Keratinocyte (primary cell): ENCODE measurements around the gene C1RL. TPM values are rescaled to one million over a fixed set of nuclear protein-coding genes. Genes with fewer than 3 reads are reported as not detected.

ENCODE experiments used
- DNase-seq: peaks from one replicate; pipeline ENCODE4 v3.0.0-alpha.2; 2011; ENCODE audit warnings: low read depth, missing footprints, low spot score
- FAIRE-seq: peaks from 2 replicates; lab custom pipeline; 2011; peaks lifted over from hg19 to GRCh38; lab: Jason Lieb, UNC
- H2AFZ ChIP-seq: 2 replicates; pipeline ENCODE4 v1.6.0; 2012; ENCODE audit warnings: low read length, control low read depth, inconsistent platforms; ENCODE audit not compliant: control insufficient read depth
- H3K27ac ChIP-seq: 2 replicates; pipeline ENCODE4 v1.5.1; 2011; ENCODE audit warnings: low read length; ENCODE audit not compliant: control insufficient read depth, insufficient read depth
- H3K27me3 ChIP-seq: 3 replicates; pipeline ENCODE4 v1.6.0; 2011; ENCODE audit warnings: low read length; ENCODE audit not compliant: control insufficient read depth, insufficient read depth; ENCODE audit errors: extremely low read depth
- H3K36me3 ChIP-seq, 2 experiments: 2 replicates in 1 of 2; 3 replicates in 1 of 2; pipeline ENCODE4 v1.5.1; 2011; ENCODE audit warnings: low read length in 2 of 2, mild to moderate bottlenecking in 1 of 2; ENCODE audit not compliant: control insufficient read depth in 2 of 2, insufficient read depth in 2 of 2; ENCODE audit errors: extremely low read depth in 1 of 2
- H3K4me1 ChIP-seq: 3 replicates; pipeline ENCODE4 v1.5.1; 2011; ENCODE audit warnings: low read length; ENCODE audit not compliant: control insufficient read depth, insufficient read depth; ENCODE audit errors: extremely low read depth
- H3K4me2 ChIP-seq: 3 replicates; pipeline ENCODE4 v1.6.0; 2011; ENCODE audit warnings: low read depth, low read length; ENCODE audit not compliant: control insufficient read depth, insufficient read depth; ENCODE audit errors: extremely low read depth
- H3K4me3 ChIP-seq, 3 experiments: fragments of 200-600 bp in 1 of 3; sonication (generic) in 1 of 3; 2 replicates in 2 of 3; 3 replicates in 1 of 3; pipeline ENCODE4 v1.5.1; 2011 to 2016; ENCODE audit warnings: low read length in 3 of 3, mild to moderate bottlenecking in 3 of 3, control low read depth in 2 of 3, inconsistent platforms in 1 of 3, low read depth in 1 of 3, mixed read lengths in 1 of 3, mixed run types in 1 of 3, moderate library complexity in 1 of 3; ENCODE audit not compliant: control insufficient read depth in 2 of 3, insufficient read depth in 2 of 3; ENCODE audit errors: extremely low read depth in 1 of 3
- H3K79me2 ChIP-seq: 2 replicates; pipeline ENCODE4 v1.6.0; 2012; ENCODE audit warnings: low read length; ENCODE audit not compliant: control insufficient read depth, insufficient read depth
- H3K9ac ChIP-seq: 3 replicates; pipeline ENCODE4 v1.6.0; 2011; ENCODE audit warnings: low read length; ENCODE audit not compliant: control insufficient read depth, insufficient read depth; ENCODE audit errors: extremely low read depth
- H3K9me1 ChIP-seq: 3 replicates; pipeline ENCODE4 v1.6.0; 2011; ENCODE audit warnings: low read length; ENCODE audit not compliant: control insufficient read depth, insufficient read depth; ENCODE audit errors: extremely low read depth
- H3K9me3 ChIP-seq: 2 replicates; pipeline ENCODE4 v1.5.1; 2012; ENCODE audit warnings: low read depth, low read length; ENCODE audit not compliant: control insufficient read depth
- H4K20me1 ChIP-seq: 3 replicates; pipeline ENCODE4 v1.6.0; 2011; ENCODE audit warnings: low read length; ENCODE audit not compliant: control insufficient read depth, insufficient read depth; ENCODE audit errors: extremely low read depth
- CTCF ChIP-seq, 3 experiments: IDR thresholded peaks in 1 of 3; conservative IDR thresholded peaks in 1 of 3; optimal IDR thresholded peaks in 1 of 3; 2 replicates in 2 of 3; 3 replicates in 1 of 3; pipeline versions ENCODE3 to v1.5.1; 2011; ENCODE audit warnings: low read length in 3 of 3, mild to moderate bottlenecking in 3 of 3, moderate library complexity in 2 of 3, control low read depth in 1 of 3, inconsistent platforms in 1 of 3; ENCODE audit not compliant: insufficient read depth in 2 of 3; ENCODE audit errors: extremely low read depth in 1 of 3
- EZH2 ChIP-seq: IDR thresholded peaks from one replicate; pipeline ENCODE4 v1.6.1; 2012; ENCODE audit warnings: inconsistent platforms, mild to moderate bottlenecking, low read length, moderate library complexity
- dilution Hi-C: fragments of 300-500 bp; cut with MboI; formaldehyde crosslinking; loops from one replicate; pipeline ENCODE4 v1.7.0; 2020; ENCODE audit warnings: low sequenced_read_pairs; ENCODE audit not compliant: extremely low pct_ligation_motif_present
- polyA plus RNA-seq, 5 experiments: library from polyadenylated mRNA; depleted of rRNA in 3 of 5; stranded (reverse) in 3 of 5; stranded (forward) in 1 of 5; unstranded in 1 of 5; fragments of >200 nt; gene quantifications; 1 replicate in 1 of 5; 2 replicates in 3 of 5; 3 replicates in 1 of 5; pipeline versions ENCODE4 v1.2.1 to v1.2.3, GENCODE V29; 2011 to 2012; ENCODE audit warnings: missing spikeins in 2 of 5, low read depth in 1 of 5, low replicate concordance in 1 of 5
- small RNA-seq, 3 experiments: library from RNA; depleted of rRNA; stranded (forward); fragments of <200 nt; gene quantifications; one replicate each; pipeline ENCODE3, GENCODE V24; 2012; ENCODE audit warnings: low read depth in 3 of 3, low replicate concordance in 1 of 3; ENCODE audit not compliant: insufficient read length in 3 of 3

Gene C1RL
- polyA plus RNA-seq, 1 donor (not counting 4 experiments of a cell fraction or from before 2014, with no cell fraction given): 9.3 TPM

DNA sequence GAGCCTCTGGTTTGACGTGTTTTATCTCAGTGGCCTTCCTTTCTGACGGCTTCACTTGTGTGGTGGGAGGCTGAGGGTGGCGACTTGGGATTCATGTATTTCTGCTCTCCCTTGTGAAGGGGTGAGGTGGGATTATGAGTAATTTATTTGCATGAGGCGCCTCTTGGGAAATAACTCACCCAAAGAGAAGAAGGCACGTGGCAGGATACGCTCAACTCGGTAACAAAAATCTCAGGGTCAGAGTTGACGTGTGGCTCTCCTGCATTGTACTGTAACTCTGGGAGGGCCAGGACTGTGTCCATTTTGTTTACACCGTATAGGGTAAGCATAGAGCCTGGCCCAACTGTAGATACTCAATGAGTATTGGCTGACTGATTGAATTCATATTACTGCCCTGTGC is 63.1 kb downstream of the C1RL start:
- Histone ChIP-seq H3K27ac (no peak overlapping the region), H3K9me1 (no peaks in the 10 kb centered on the region), H3K9ac (no peak overlapping the region), H3K9me3 (no peaks in the 10 kb centered on the region), H3K4me2 (no peak overlapping the region), H3K36me3 (no peaks in the 10 kb centered on the region), H4K20me1 (no peaks in the 10 kb centered on the region), H3K4me3 (no peak overlapping the region), H3K79me2 (no peaks in the 10 kb centered on the region), H2AFZ (no peak overlapping the region), H3K4me1 (no peaks in the 10 kb centered on the region), H3K27me3 (no peaks in the 10 kb centered on the region)
- FAIRE-seq: no peak
- dilution Hi-C loops: no loop called here
- no peak for TF ChIP-seq CTCF (optimal IDR thresholded peaks at IDR 0.05 in 1 of 3, IDR thresholded peaks at IDR 0.05 in 1 of 3, conservative IDR thresholded peaks at IDR 0.05 in 1 of 3; ENCODE audit: extremely low read depth in 1 of 3, insufficient read depth in 2 of 3, low read length in 3 of 3)
- TF ChIP-seq EZH2: no peak
- no peak for DNase-seq

Small RNA genes lying within 50 kb of the gene (small RNA-seq; reads per million reads assigned to genes)
- gene RNU6-485P: 0 to 0.25 (median 0) reads per million in 3 experiments

Other genes with a start within 250 kb of the C1RL start
- 1,218 to 2,229 TPM (median 1,551 TPM) in 3 replicates for gene TPI1, start 241.7 kb downstream of the C1RL start, polyA plus RNA-seq
- 4.9 to 8.7 TPM (median 5.1 TPM) in 3 replicates for gene SPSB2, start 235.9 kb downstream of the C1RL start, polyA plus RNA-seq
- gene LRRC23, start 204.4 kb downstream of the C1RL start, polyA plus RNA-seq: 6.2 to 7.1 TPM (median 6.3 TPM) in 3 replicates
- gene ENO2, start 194.6 kb downstream of the C1RL start, polyA plus RNA-seq: 0.87 to 1.7 TPM (median 1.1 TPM) in 3 replicates
- 4.8 to 7.8 TPM (median 6.2 TPM) in 3 replicates for gene ATN1, start 181.3 kb downstream of the C1RL start, polyA plus RNA-seq
- gene RNU7-1, start 165.4 kb downstream of the C1RL start, polyA plus RNA-seq: not detected in 3 replicates
- gene C12orf57, start 165.2 kb downstream of the C1RL start, polyA plus RNA-seq: 121 to 211 TPM (median 137 TPM) in 3 replicates
- gene PTPN6, start 157.9 kb downstream of the C1RL start, polyA plus RNA-seq: 18.7 to 21.0 TPM (median 19.7 TPM) in 3 replicates
- 225 to 270 TPM (median 244 TPM) in 3 replicates for gene PHB2, start 138.6 kb downstream of the C1RL start, polyA plus RNA-seq
- 61.6 to 104 TPM (median 76.9 TPM) in 3 replicates for gene EMG1, start 138.3 kb downstream of the C1RL start, polyA plus RNA-seq
- 51.0 to 69.1 TPM (median 52.0 TPM) in 3 replicates for gene LPCAT3, start 90.7 kb downstream of the C1RL start, polyA plus RNA-seq
- 1.9 to 6.0 TPM (median 2.6 TPM) in 3 replicates for gene C1S, start 48.5 kb downstream of the C1RL start, polyA plus RNA-seq
- gene C1R, start 16.8 kb downstream of the C1RL start, polyA plus RNA-seq: 2.8 to 8.0 TPM (median 3.2 TPM) in 3 replicates
- gene RBP5, start 19.7 kb upstream of the C1RL start, polyA plus RNA-seq: not detected in 3 replicates
- 12.8 to 21.6 TPM (median 15.2 TPM) in 3 replicates for gene CLSTN3, start 21.2 kb upstream of the C1RL start, polyA plus RNA-seq
- gene PEX5, start 80.5 kb upstream of the C1RL start, polyA plus RNA-seq: 10.8 to 17.2 TPM (median 14.4 TPM) in 3 replicates
- gene ACSM4, start 194.9 kb upstream of the C1RL start, polyA plus RNA-seq: not detected in 3 replicates